ENCODE results near the gene SCLT1.
A peak's percentile ranks its signal among the peaks of the same experiment; 100 is the strongest.
"Not testable (repeated sequence)": the region's sequence is repeated elsewhere in the genome, so short reads cannot be mapped to it uniquely, and the experiment has no call there.

SCLT1 gene

GRCh38 chr4:129093191-129093920 is at the start of gene SCLT1:
SCLT1 (minus strand) TSS chr4:129093539; CDS start chr4:129093103, 436 bp downstream.
- Histone ChIP-seq H3K36me3 (ENCODE audit: control insufficient read depth in 2 of 2, insufficient read depth in 2 of 2, low read length in 2 of 2) (no peaks in the 10 kb centered on the region), H3K4me1 (ENCODE audit: control insufficient read depth, insufficient read depth, low read length) (no peaks in the 10 kb centered on the region), H3K27ac (ENCODE audit: low read length) (peak within 1 kb of the TSS; percentile 88), H3K27me3 (ENCODE audit: control insufficient read depth in 1 of 2, insufficient read depth in 2 of 2, low read length in 2 of 2) (no peaks in the 10 kb centered on the region), H3K9ac (ENCODE audit: low read length in 2 of 2) (peak within 1 kb of the TSS; percentile 86 to 92), H3K9me3 (ENCODE audit: control insufficient read depth in 2 of 2, low read length in 2 of 2) (no peaks in the 10 kb centered on the region), H3K4me3 (ENCODE audit: low read length in 2 of 2) (peak within 1 kb of the TSS; percentile 91 to 92)

DNA sequence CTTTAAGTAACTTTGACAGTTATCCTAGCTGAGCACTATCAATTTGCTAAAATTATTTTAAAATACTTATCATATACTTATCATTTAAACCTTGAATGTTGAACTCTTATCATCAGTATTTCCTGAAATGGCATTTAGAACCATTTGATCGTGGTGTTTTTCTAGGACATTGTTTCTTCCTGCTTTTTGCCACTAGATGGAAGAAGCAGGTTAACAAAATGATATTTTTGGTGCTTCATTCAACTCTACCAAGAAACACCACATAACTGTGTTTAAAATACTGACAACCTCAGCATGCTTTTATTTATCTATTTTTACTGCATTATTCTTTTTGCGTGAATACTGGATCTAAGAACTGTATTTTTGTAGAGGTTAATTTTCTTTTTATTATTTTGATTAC is 47.2 kb upstream of the SCLT1 start:
- H3K4me1 ChIP-seq (ENCODE audit: control insufficient read depth, insufficient read depth, low read length): no peaks in the 10 kb centered on the region
- no peak overlapping the region for H3K9ac ChIP-seq (ENCODE audit: low read length in 2 of 2)
- no peaks in the 10 kb centered on the region for H3K36me3 ChIP-seq (ENCODE audit: control insufficient read depth in 2 of 2, insufficient read depth in 2 of 2, low read length in 2 of 2)
- no peaks in the 10 kb centered on the region for H3K27me3 ChIP-seq (ENCODE audit: control insufficient read depth in 1 of 2, insufficient read depth in 2 of 2, low read length in 2 of 2)
- no peak overlapping the region for H3K4me3 ChIP-seq (ENCODE audit: low read length in 2 of 2)
- no peaks in the 10 kb centered on the region for H3K9me3 ChIP-seq (ENCODE audit: control insufficient read depth in 2 of 2, low read length in 2 of 2)
- no peak overlapping the region for H3K27ac ChIP-seq (ENCODE audit: low read length)

DNA sequence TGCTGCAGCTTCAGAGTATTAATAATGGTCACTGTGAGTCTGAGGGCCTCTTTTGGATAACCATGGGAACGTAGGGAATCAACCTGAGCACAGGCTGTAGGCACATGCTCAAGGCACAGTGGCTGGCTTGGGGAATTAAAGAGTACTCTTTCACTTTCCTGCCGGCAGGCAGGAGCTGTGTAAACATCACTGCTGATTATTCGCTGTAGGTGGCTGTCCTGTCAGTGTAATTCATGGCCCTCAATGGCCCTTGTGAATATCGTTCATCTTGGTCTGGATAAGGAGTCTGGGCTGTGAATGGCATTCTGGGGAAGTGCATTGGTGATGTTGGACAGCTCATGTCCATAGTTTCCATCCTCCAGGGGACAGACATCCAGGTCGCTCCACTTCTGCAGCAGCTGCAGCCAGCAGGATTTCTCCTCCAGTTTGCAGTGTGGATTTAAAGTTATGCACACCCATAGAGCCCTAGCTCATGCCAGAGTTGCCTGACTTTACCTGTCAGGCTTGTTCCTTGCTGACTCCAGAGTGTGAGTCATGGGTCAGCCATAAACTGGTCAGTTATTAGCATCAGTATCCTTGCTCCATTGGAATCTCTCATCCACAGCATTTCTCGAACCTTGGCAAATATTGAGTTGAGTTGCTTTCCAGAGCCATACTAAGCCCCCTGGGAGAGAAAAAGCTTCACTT is 45.6 kb upstream of the SCLT1 start:
- no peak overlapping the region for H3K9ac ChIP-seq (ENCODE audit: low read length in 2 of 2)

DNA sequence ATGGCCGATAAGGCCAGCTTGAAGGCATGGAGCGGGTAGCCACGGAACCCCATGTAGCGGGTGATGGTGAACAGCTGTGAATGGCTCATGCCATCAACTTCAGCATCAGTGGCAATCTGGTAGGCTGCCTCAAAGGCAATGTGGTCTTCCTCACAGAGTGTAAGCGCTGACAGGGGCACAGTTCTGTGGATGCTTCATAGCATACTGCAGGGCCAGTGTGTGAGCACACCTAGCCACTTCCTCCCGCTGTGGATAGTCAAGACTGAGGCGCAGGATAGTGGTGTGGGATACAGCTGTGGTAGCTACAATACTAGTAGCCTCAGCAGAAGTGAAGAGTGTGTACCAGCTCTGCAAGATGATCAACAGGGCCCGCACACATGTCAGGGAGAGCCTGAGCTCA is 43.1 kb upstream of the SCLT1 start:
- peaks cover 0 to 3% of the 10 kb centered on the region in 2 donors for H3K9me3 ChIP-seq (ENCODE audit: control insufficient read depth in 2 of 2, low read length in 2 of 2)
- H3K27me3 ChIP-seq (ENCODE audit: control insufficient read depth in 1 of 2, insufficient read depth in 2 of 2, low read length in 2 of 2): no peaks in the 10 kb centered on the region
- no peak overlapping the region for H3K4me3 ChIP-seq (ENCODE audit: low read length in 2 of 2)
- H3K27ac ChIP-seq (ENCODE audit: low read length): no peak overlapping the region
- no peak overlapping the region for H3K9ac ChIP-seq (ENCODE audit: low read length in 2 of 2)
- H3K4me1 ChIP-seq (ENCODE audit: control insufficient read depth, insufficient read depth, low read length): no peaks in the 10 kb centered on the region
- H3K36me3 ChIP-seq (ENCODE audit: control insufficient read depth in 2 of 2, insufficient read depth in 2 of 2, low read length in 2 of 2): no peaks in the 10 kb centered on the region

More for the DNA sequence above, 45.6 kb upstream of the SCLT1 start:
- no peaks in the 10 kb centered on the region for H3K4me1 ChIP-seq (ENCODE audit: control insufficient read depth, insufficient read depth, low read length)
- no peak overlapping the region for H3K27ac ChIP-seq (ENCODE audit: low read length)
- H3K4me3 ChIP-seq (ENCODE audit: low read length in 2 of 2): no peak overlapping the region
- H3K9me3 ChIP-seq (ENCODE audit: control insufficient read depth in 2 of 2, low read length in 2 of 2): no peaks in the 10 kb centered on the region
- H3K36me3 ChIP-seq (ENCODE audit: control insufficient read depth in 2 of 2, insufficient read depth in 2 of 2, low read length in 2 of 2): no peaks in the 10 kb centered on the region
- H3K27me3 ChIP-seq (ENCODE audit: control insufficient read depth in 1 of 2, insufficient read depth in 2 of 2, low read length in 2 of 2): no peaks in the 10 kb centered on the region

- Histone ChIP-seq H3K27me3 (ENCODE audit: control insufficient read depth in 1 of 2, insufficient read depth in 2 of 2, low read length in 2 of 2) (no peaks in the 10 kb centered on the region), H3K27ac (ENCODE audit: low read length) (no peak overlapping the region), H3K9me3 (ENCODE audit: control insufficient read depth in 2 of 2, low read length in 2 of 2) (peaks cover 0 to 5% of the 10 kb centered on the region in 2 donors)
Measured at GRCh38 chr4:129131343-129131742, 38.0 kb upstream of the SCLT1 start.

DNA sequence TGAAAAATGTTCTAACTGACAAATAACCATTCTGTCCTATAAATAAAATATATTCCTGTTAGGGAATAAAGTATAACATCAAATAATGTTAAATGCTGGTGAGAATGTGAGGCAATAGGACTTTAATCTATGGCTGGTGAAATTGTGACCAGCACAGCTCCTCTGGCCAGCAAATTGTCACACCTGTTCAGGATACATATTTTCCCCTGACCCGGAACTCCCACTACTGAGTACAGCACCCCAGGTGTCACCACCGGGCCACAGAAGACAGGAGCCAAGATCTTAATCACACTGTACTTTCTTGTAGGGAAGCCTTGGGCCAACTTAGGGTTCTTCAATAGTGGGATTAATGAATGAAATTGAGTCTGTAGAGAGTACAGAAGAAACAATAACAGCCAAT is 35.8 kb upstream of the SCLT1 start:
- Histone ChIP-seq H3K27me3 (ENCODE audit: control insufficient read depth in 1 of 2, insufficient read depth in 2 of 2, low read length in 2 of 2) (no peaks in the 10 kb centered on the region), H3K9ac (ENCODE audit: low read length in 2 of 2) (no peak overlapping the region), H3K27ac (ENCODE audit: low read length) (no peak overlapping the region)

More at GRCh38 chr4:129131343-129131742, 38.0 kb upstream of the SCLT1 start:
- Histone ChIP-seq H3K4me3 (ENCODE audit: low read length in 2 of 2) (no peak overlapping the region), H3K36me3 (ENCODE audit: control insufficient read depth in 2 of 2, insufficient read depth in 2 of 2, low read length in 2 of 2) (no peaks in the 10 kb centered on the region), H3K4me1 (ENCODE audit: control insufficient read depth, insufficient read depth, low read length) (no peaks in the 10 kb centered on the region), H3K9ac (ENCODE audit: low read length in 2 of 2) (no peak overlapping the region)

GRCh38 chr4:129126614-129127013 is 33.3 kb upstream of the SCLT1 start:
- H3K9ac ChIP-seq (ENCODE audit: low read length in 2 of 2); H3K27me3 ChIP-seq (ENCODE audit: control insufficient read depth in 1 of 2, insufficient read depth in 2 of 2, low read length in 2 of 2); H3K9me3 ChIP-seq (ENCODE audit: control insufficient read depth in 2 of 2, low read length in 2 of 2); H3K36me3 ChIP-seq (ENCODE audit: control insufficient read depth in 2 of 2, insufficient read depth in 2 of 2, low read length in 2 of 2); H3K27ac ChIP-seq (ENCODE audit: low read length); H3K4me1 ChIP-seq (ENCODE audit: control insufficient read depth, insufficient read depth, low read length); H3K4me3 ChIP-seq (ENCODE audit: low read length in 2 of 2): not testable (repeated sequence)

More for the DNA sequence above, 35.8 kb upstream of the SCLT1 start:
- Histone ChIP-seq H3K9me3 (ENCODE audit: control insufficient read depth in 2 of 2, low read length in 2 of 2) (peaks cover 0 to 5% of the 10 kb centered on the region in 2 donors), H3K36me3 (ENCODE audit: control insufficient read depth in 2 of 2, insufficient read depth in 2 of 2, low read length in 2 of 2) (no peaks in the 10 kb centered on the region), H3K4me1 (ENCODE audit: control insufficient read depth, insufficient read depth, low read length) (no peaks in the 10 kb centered on the region), H3K4me3 (ENCODE audit: low read length in 2 of 2) (no peak overlapping the region)

DNA sequence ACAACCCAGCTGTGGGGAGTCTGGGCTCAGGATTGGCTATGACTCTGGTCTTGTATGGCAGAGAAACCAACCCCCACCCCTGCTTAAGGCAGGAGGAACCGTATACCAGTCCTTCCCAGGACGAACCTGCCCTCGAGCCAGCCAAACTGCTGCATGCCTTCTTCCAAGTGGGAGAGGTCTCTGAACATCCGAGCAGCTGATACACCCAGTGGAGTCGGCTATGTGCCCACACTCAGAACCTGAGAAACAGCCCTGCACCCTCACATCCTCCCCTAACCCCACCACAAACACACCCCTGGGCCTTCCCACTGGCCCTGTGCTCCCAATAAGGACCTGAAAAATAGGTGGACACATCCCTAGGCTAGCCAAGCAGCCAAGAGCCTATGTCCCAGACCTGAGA is 24.4 kb upstream of the SCLT1 start:
- H3K27ac ChIP-seq (ENCODE audit: low read length): no peak overlapping the region
- no peaks in the 10 kb centered on the region for H3K27me3 ChIP-seq (ENCODE audit: control insufficient read depth in 1 of 2, insufficient read depth in 2 of 2, low read length in 2 of 2)
- no peaks in the 10 kb centered on the region for H3K36me3 ChIP-seq (ENCODE audit: control insufficient read depth in 2 of 2, insufficient read depth in 2 of 2, low read length in 2 of 2)
- no peak overlapping the region for H3K9ac ChIP-seq (ENCODE audit: low read length in 2 of 2)
- H3K4me3 ChIP-seq (ENCODE audit: low read length in 2 of 2): no peak overlapping the region
- no peaks in the 10 kb centered on the region for H3K4me1 ChIP-seq (ENCODE audit: control insufficient read depth, insufficient read depth, low read length)
- H3K9me3 ChIP-seq (ENCODE audit: control insufficient read depth in 2 of 2, low read length in 2 of 2): no peaks in the 10 kb centered on the region

GRCh38 chr4:129113919-129114318 is 20.6 kb upstream of the SCLT1 start:
- no peak overlapping the region for H3K4me3 ChIP-seq (ENCODE audit: low read length in 2 of 2)
- no peak overlapping the region for H3K9ac ChIP-seq (ENCODE audit: low read length in 2 of 2)
- H3K27ac ChIP-seq (ENCODE audit: low read length): no peak overlapping the region
- no peaks in the 10 kb centered on the region for H3K27me3 ChIP-seq (ENCODE audit: control insufficient read depth in 1 of 2, insufficient read depth in 2 of 2, low read length in 2 of 2)
- H3K9me3 ChIP-seq (ENCODE audit: control insufficient read depth in 2 of 2, low read length in 2 of 2): no peaks in the 10 kb centered on the region
- peaks cover 0 to 4% of the 10 kb centered on the region in 2 donors for H3K36me3 ChIP-seq (ENCODE audit: control insufficient read depth in 2 of 2, insufficient read depth in 2 of 2, low read length in 2 of 2)
- H3K4me1 ChIP-seq (ENCODE audit: control insufficient read depth, insufficient read depth, low read length): no peaks in the 10 kb centered on the region

- H3K9ac ChIP-seq (ENCODE audit: low read length in 2 of 2): no peak overlapping the region
- H3K36me3 ChIP-seq (ENCODE audit: control insufficient read depth in 2 of 2, insufficient read depth in 2 of 2, low read length in 2 of 2): peaks cover 0 to 4% of the 10 kb centered on the region in 2 donors
- no peaks in the 10 kb centered on the region for H3K27me3 ChIP-seq (ENCODE audit: control insufficient read depth in 1 of 2, insufficient read depth in 2 of 2, low read length in 2 of 2)
- no peak overlapping the region for H3K27ac ChIP-seq (ENCODE audit: low read length)
- H3K4me3 ChIP-seq (ENCODE audit: low read length in 2 of 2): no peak overlapping the region
- no peaks in the 10 kb centered on the region for H3K4me1 ChIP-seq (ENCODE audit: control insufficient read depth, insufficient read depth, low read length)
- no peaks in the 10 kb centered on the region for H3K9me3 ChIP-seq (ENCODE audit: control insufficient read depth in 2 of 2, low read length in 2 of 2)
Measured at GRCh38 chr4:129113434-129113833, 20.1 kb upstream of the SCLT1 start.

DNA sequence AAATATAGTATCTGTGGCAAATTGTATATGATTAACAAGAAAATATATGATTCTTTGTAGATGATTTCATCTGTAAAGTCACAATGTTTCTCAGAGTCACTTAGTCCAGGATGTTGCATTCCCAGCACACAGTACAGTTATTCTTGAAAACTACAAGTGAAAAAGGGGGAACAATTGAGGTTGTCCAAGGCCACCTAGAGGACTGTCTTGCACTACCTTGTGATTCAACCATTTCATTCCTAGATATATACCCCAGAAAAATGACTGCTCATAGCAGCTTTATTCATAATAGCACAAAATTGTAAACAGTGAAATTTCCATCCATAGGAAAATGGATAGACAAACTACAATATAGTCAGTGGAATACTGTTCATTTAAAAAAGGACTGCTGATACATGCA is 18.6 kb upstream of the SCLT1 start:
- H3K27me3 ChIP-seq (ENCODE audit: control insufficient read depth in 1 of 2, insufficient read depth in 2 of 2, low read length in 2 of 2): no peaks in the 10 kb centered on the region
- H3K9me3 ChIP-seq (ENCODE audit: control insufficient read depth in 2 of 2, low read length in 2 of 2): no peaks in the 10 kb centered on the region
- H3K4me3 ChIP-seq (ENCODE audit: low read length in 2 of 2): no peak overlapping the region
- peaks cover 0 to 4% of the 10 kb centered on the region in 2 donors for H3K36me3 ChIP-seq (ENCODE audit: control insufficient read depth in 2 of 2, insufficient read depth in 2 of 2, low read length in 2 of 2)
- H3K9ac ChIP-seq (ENCODE audit: low read length in 2 of 2): no peak overlapping the region
- no peaks in the 10 kb centered on the region for H3K4me1 ChIP-seq (ENCODE audit: control insufficient read depth, insufficient read depth, low read length)
- H3K27ac ChIP-seq (ENCODE audit: low read length): no peak overlapping the region
